HuH-7.5 (cell line): Measurements from ENCODE around the gene GALNTL6.

ENCODE experiments used
- DNase-seq: peaks from one replicate; pipeline ENCODE4 v3.0.0; 2011; ENCODE audit warnings: low spot score

GALNTL6 gene

GRCh38 chr4:173074501-173074946 lies 1261.3 kb downstream of the GALNTL6 start:
- DNase-seq: no peak

- no peak for DNase-seq
Measured at GRCh38 chr4:173076903-173077634, 1263.9 kb downstream of the GALNTL6 start.

DNA sequence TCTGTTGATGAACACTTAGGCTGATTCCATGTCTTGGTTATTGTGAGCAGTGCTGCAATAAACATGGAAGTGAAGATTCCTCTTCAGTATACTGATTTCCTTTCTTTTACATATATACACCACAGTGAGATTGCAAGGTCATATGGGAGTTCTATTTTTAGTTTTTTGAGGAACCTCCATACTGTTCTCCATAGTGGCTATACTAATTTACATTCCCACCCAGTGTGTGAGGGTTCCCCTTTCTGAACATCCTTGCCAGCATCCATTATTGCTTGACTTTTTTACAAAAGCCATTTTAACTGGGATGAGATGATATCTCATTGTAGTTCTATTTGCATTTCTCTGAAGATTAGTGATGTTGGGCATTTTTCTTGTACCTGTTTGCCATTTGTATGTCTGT lies 1274.9 kb downstream of the GALNTL6 start:
- no peak for DNase-seq
